ENCODE measurements around the gene LDAH. TPM values are rescaled to one million over a fixed set of nuclear protein-coding genes. Genes with fewer than 3 reads are reported as not detected.
A peak's percentile ranks its signal among the peaks of the same experiment; 100 is the strongest.

LDAH gene
- total and polyA plus RNA-seq, 4 donors = 5.0 to 30.8 (median 11.5) TPM

DNA sequence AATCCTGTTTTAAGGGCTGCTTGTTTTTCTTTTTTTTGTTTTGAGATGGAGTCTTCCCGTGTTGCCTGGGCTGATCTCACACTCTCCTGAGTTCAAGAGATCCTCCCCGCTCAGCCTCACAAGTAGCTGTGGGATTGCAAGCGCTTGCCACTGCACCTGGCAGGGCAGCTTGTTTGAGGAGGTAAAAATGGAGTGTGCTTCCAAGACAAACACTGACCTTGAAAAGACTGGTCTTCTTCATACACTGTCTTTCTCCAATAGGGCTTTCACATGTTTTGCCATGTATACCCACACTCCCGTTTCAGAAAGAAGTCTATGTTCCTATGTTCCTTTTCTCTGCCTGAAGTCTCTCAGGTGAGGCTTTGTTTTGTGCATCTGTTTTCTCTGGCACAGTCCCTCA, 32.6 kb upstream of the LDAH start:
- Histone ChIP-seq H3K27ac (ENCODE audit: low read depth in 1 of 2, low read length in 1 of 2) (no peak overlapping the region), H3K36me3 (ENCODE audit: control insufficient read depth in 4 of 4, insufficient read depth in 4 of 4, low read length in 4 of 4) (no peaks in the 10 kb centered on the region), H3K9me3 (ENCODE audit: control insufficient read depth in 4 of 4, insufficient read depth in 3 of 4, low read length in 3 of 4) (peaks cover 0 to 2% (median 0%) of the 10 kb centered on the region in 4 donors), H3K27me3 (ENCODE audit: control insufficient read depth in 3 of 3, insufficient read depth in 3 of 3, low read length in 2 of 3) (peaks cover 0 to 14% (median 3%) of the 10 kb centered on the region in 3 donors), H3K4me3 (no peak overlapping the region), H3K9ac (ENCODE audit: insufficient read depth in 1 of 2, low read length in 2 of 2) (no peak overlapping the region), H3K4me1 (ENCODE audit: control insufficient read depth in 5 of 5, insufficient read depth in 5 of 5, low read length in 5 of 5) (peaks cover 0 to 1% (median 0%) of the 10 kb centered on the region in 5 donors)
- DNase-seq (no peak), ATAC-seq (ENCODE audit: insufficient read depth, low FRiP score) (no peak)
- WGBS, 2 donors = 78 to 86% methylated on average over 4 of the region's 4 CpGs
- TF ChIP-seq, protein P1, sequence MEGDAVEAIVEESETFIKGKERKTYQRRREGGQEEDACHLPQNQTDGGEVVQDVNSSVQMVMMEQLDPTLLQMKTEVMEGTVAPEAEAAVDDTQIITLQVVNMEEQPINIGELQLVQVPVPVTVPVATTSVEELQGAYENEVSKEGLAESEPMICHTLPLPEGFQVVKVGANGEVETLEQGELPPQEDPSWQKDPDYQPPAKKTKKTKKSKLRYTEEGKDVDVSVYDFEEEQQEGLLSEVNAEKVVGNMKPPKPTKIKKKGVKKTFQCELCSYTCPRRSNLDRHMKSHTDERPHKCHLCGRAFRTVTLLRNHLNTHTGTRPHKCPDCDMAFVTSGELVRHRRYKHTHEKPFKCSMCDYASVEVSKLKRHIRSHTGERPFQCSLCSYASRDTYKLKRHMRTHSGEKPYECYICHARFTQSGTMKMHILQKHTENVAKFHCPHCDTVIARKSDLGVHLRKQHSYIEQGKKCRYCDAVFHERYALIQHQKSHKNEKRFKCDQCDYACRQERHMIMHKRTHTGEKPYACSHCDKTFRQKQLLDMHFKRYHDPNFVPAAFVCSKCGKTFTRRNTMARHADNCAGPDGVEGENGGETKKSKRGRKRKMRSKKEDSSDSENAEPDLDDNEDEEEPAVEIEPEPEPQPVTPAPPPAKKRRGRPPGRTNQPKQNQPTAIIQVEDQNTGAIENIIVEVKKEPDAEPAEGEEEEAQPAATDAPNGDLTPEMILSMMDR (IDR thresholded peaks at IDR 0.05; ENCODE audit: control extremely low read depth, extremely low read depth) = no peak

DNA sequence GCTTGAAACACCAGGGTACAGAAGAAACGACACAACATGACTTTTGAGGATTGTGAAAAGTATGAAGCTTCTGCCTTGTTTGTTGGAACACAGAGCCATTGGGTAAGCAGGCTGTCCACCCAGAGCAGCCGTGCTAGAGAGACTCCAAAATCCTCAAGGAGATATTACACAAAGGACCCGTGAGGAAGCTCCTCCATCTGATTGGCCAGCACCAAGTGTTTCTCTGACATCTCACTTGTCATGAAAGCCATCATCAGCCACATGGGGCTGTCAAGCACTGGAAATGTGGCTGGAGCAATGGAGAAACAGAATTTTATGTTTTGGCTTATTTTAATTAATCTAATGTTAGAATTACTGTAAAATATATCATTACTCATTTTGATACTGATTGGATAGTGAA, 29.8 kb upstream of the LDAH start:
- Histone ChIP-seq H3K4me1 (ENCODE audit: control insufficient read depth in 5 of 5, insufficient read depth in 5 of 5, low read length in 5 of 5) (peaks cover 0 to 1% (median 0%) of the 10 kb centered on the region in 5 donors), H3K4me3 (no peak overlapping the region), H3K27me3 (ENCODE audit: control insufficient read depth in 3 of 3, insufficient read depth in 3 of 3, low read length in 2 of 3) (peaks cover 0 to 14% (median 3%) of the 10 kb centered on the region in 3 donors), H3K27ac (ENCODE audit: low read depth in 1 of 2, low read length in 1 of 2) (no peak overlapping the region), H3K9ac (ENCODE audit: insufficient read depth in 1 of 2, low read length in 2 of 2) (no peak overlapping the region), H3K9me3 (ENCODE audit: control insufficient read depth in 4 of 4, insufficient read depth in 3 of 4, low read length in 3 of 4) (peaks cover 0 to 2% (median 0%) of the 10 kb centered on the region in 4 donors), H3K36me3 (ENCODE audit: control insufficient read depth in 4 of 4, insufficient read depth in 4 of 4, low read length in 4 of 4) (no peaks in the 10 kb centered on the region)
- ATAC-seq (ENCODE audit: insufficient read depth, low FRiP score) (no peak), DNase-seq (no peak)
- WGBS, 2 donors = 71 to 77% methylated on average over 3 of the region's 3 CpGs
- TF ChIP-seq, protein P1 (IDR thresholded peaks at IDR 0.05; ENCODE audit: control extremely low read depth, extremely low read depth) = no peak

DNA sequence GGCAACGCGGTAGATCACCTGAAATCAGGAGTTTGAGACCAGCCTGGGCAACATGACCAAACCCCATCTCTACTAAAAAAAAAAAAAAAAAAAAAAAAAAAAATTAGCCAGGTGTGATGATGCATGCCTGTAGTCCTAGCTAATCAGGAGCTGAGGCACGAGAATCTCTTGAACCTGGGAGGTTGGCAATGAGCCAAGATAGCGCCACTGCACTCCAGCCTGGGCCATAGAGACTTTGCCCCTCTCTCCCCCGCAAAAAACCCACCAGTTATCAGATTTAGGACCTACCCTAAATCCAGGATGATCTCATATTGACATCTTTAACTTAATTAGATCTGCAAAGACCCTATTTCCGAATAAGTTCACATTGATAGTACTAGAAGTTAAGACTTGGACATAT, 29.2 kb upstream of the LDAH start:
- Histone ChIP-seq H3K4me1 (ENCODE audit: control insufficient read depth in 5 of 5, insufficient read depth in 5 of 5, low read length in 5 of 5) (peaks cover 0 to 1% (median 0%) of the 10 kb centered on the region in 5 donors), H3K9me3 (ENCODE audit: control insufficient read depth in 4 of 4, insufficient read depth in 3 of 4, low read length in 3 of 4) (peaks cover 0 to 2% (median 0%) of the 10 kb centered on the region in 4 donors), H3K4me3 (no peak overlapping the region), H3K36me3 (ENCODE audit: control insufficient read depth in 4 of 4, insufficient read depth in 4 of 4, low read length in 4 of 4) (no peaks in the 10 kb centered on the region), H3K27me3 (ENCODE audit: control insufficient read depth in 3 of 3, insufficient read depth in 3 of 3, low read length in 2 of 3) (peaks cover 0 to 14% (median 3%) of the 10 kb centered on the region in 3 donors), H3K9ac (ENCODE audit: insufficient read depth in 1 of 2, low read length in 2 of 2) (no peak overlapping the region), H3K27ac (ENCODE audit: low read depth in 1 of 2, low read length in 1 of 2) (no peak overlapping the region)
- TF ChIP-seq, protein P1 (IDR thresholded peaks at IDR 0.05; ENCODE audit: control extremely low read depth, extremely low read depth) = no peak
- ATAC-seq (ENCODE audit: insufficient read depth, low FRiP score) (no peak), DNase-seq (peak in 1 of 3 donors; percentile 0)
- 76 to 89% methylated on average over 6 of the region's 6 CpGs for WGBS, 2 donors

DNA sequence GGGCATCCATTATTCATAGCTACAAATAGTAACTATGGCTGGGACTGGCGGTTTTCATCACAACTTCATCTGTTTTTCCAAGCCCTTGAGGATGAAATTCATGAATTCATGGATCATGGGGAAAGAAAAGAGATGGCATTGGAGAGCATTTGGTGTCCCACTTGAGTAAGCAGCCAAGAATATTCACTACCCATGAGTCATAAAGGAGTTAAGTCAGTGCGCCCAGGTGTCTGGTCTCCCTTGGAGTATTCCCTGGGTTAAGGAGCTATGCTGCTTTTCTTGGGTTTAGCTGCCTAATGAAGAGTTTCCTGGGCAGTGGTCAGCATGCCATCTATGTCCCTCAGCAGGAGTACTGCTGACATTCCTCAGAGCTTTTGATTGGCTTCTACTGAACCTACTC, 21.3 kb upstream of the LDAH start:
- H3K27me3 ChIP-seq (ENCODE audit: control insufficient read depth in 3 of 3, insufficient read depth in 3 of 3, low read length in 2 of 3) = peaks cover 0 to 13% (median 5%) of the 10 kb centered on the region in 3 donors
- ATAC-seq (ENCODE audit: insufficient read depth, low FRiP score) (no peak), DNase-seq (no peak)
- no peak overlapping the region for H3K27ac ChIP-seq (ENCODE audit: low read depth in 1 of 2, low read length in 1 of 2)
- no peak overlapping the region for H3K9ac ChIP-seq (ENCODE audit: insufficient read depth in 1 of 2, low read length in 2 of 2)
- no peak overlapping the region for H3K4me3 ChIP-seq
- no peaks in the 10 kb centered on the region for H3K36me3 ChIP-seq (ENCODE audit: control insufficient read depth in 4 of 4, insufficient read depth in 4 of 4, low read length in 4 of 4)
- TF ChIP-seq, protein P1 (IDR thresholded peaks at IDR 0.05; ENCODE audit: control extremely low read depth, extremely low read depth) = no peak
- no peaks in the 10 kb centered on the region for H3K4me1 ChIP-seq (ENCODE audit: control insufficient read depth in 5 of 5, insufficient read depth in 5 of 5, low read length in 5 of 5)
- no peaks in the 10 kb centered on the region for H3K9me3 ChIP-seq (ENCODE audit: control insufficient read depth in 4 of 4, insufficient read depth in 3 of 4, low read length in 3 of 4)
- WGBS, 2 donors = 84 to 89% methylated on average over 2 of the region's 2 CpGs
